ENCODE data around the gene TNIP2.

TNIP2 gene

GRCh38 chr4:2792711-2793585 is 36.8 kb upstream of the TNIP2 start, which contains the start of gene SH3BP2:
TSS of gene SH3BP2 (plus strand) at chr4:2793085. CDS start at chr4:2820618, 27,533 bp downstream.
- Histone ChIP-seq H3K4me2 (ENCODE audit: low read length) (peak within 1 kb of the TSS; percentile 61), H3K27ac (ENCODE audit: low read length) (no peak within 1 kb of the TSS), H3K9ac (ENCODE audit: low read length) (peak within 1 kb of the TSS; percentile 28; the same call in 1 of the 2 replicates)

GRCh38 chr4:2792396-2792710 is 36.2 kb upstream of the TNIP2 start:
- H3K4me1 ChIP-seq (ENCODE audit: low read length): peaks cover 37% of the 10 kb centered on the region
- no peaks in the 10 kb centered on the region for H4K20me1 ChIP-seq (ENCODE audit: insufficient read depth, low read length)
- no peaks in the 10 kb centered on the region for H3K27me3 ChIP-seq (ENCODE audit: low read depth, low read length)
- H3K27ac ChIP-seq (ENCODE audit: low read length): no peak overlapping the region
- no peaks in the 10 kb centered on the region for H3K9me3 ChIP-seq (ENCODE audit: insufficient read depth, low read length)
- H2AFZ ChIP-seq (ENCODE audit: low read depth, low read length): no peak overlapping the region
- no peak overlapping the region for H3K4me2 ChIP-seq (ENCODE audit: low read length)
- H3K36me3 ChIP-seq (replicated peaks; ENCODE audit: low read depth, low read length): no peaks in the 10 kb centered on the region
- no peak overlapping the region for H3K9ac ChIP-seq (ENCODE audit: low read length)
- H3K79me2 ChIP-seq (ENCODE audit: low read length): no peaks in the 10 kb centered on the region
- no peak overlapping the region for H3K4me3 ChIP-seq (ENCODE audit: low read length)
- TF ChIP-seq CTCF (IDR thresholded peaks at IDR 0.05; ENCODE audit: low read depth, low read length) (no peak), EZH2phosphoT487 (IDR thresholded peaks at IDR 0.05; ENCODE audit: low read depth) (no peak)

More at GRCh38 chr4:2792711-2793585, 36.8 kb upstream of the TNIP2 start, which contains the start of gene SH3BP2:
- Histone ChIP-seq H3K4me3 (ENCODE audit: low read length) (peak within 1 kb of the TSS; percentile 70), H4K20me1 (ENCODE audit: insufficient read depth, low read length) (no peaks in the 10 kb centered on the region), H3K36me3 (replicated peaks; ENCODE audit: low read depth, low read length) (no peaks in the 10 kb centered on the region), H3K9me3 (ENCODE audit: insufficient read depth, low read length) (no peaks in the 10 kb centered on the region), H3K27me3 (ENCODE audit: low read depth, low read length) (no peaks in the 10 kb centered on the region), H2AFZ (ENCODE audit: low read depth, low read length) (no peak within 1 kb of the TSS), H3K79me2 (ENCODE audit: low read length) (no peaks in the 10 kb centered on the region), H3K4me1 (ENCODE audit: low read length) (peaks cover 37% of the 10 kb centered on the region)
- TF ChIP-seq EZH2phosphoT487 (IDR thresholded peaks at IDR 0.05; ENCODE audit: low read depth): no peak
- TF ChIP-seq CTCF (IDR thresholded peaks at IDR 0.05; ENCODE audit: low read depth, low read length): no peak

GRCh38 chr4:2791518-2792395 is 35.6 kb upstream of the TNIP2 start:
- H3K9me3 ChIP-seq (ENCODE audit: insufficient read depth, low read length): no peaks in the 10 kb centered on the region
- no peak overlapping the region for H3K9ac ChIP-seq (ENCODE audit: low read length)
- no peak overlapping the region for H3K4me3 ChIP-seq (ENCODE audit: low read length)
- peaks cover 43% of the 10 kb centered on the region for H3K4me1 ChIP-seq (ENCODE audit: low read length)
- H4K20me1 ChIP-seq (ENCODE audit: insufficient read depth, low read length): no peaks in the 10 kb centered on the region
- no peak overlapping the region for H3K4me2 ChIP-seq (ENCODE audit: low read length)
- no peak overlapping the region for H2AFZ ChIP-seq (ENCODE audit: low read depth, low read length)
- TF ChIP-seq CTCF (IDR thresholded peaks at IDR 0.05; ENCODE audit: low read depth, low read length): no peak
- TF ChIP-seq EZH2phosphoT487 (IDR thresholded peaks at IDR 0.05; ENCODE audit: low read depth): no peak
- H3K79me2 ChIP-seq (ENCODE audit: low read length): no peaks in the 10 kb centered on the region
- no peaks in the 10 kb centered on the region for H3K36me3 ChIP-seq (replicated peaks; ENCODE audit: low read depth, low read length)
- no peaks in the 10 kb centered on the region for H3K27me3 ChIP-seq (ENCODE audit: low read depth, low read length)
- no peak overlapping the region for H3K27ac ChIP-seq (ENCODE audit: low read length)

Measured in OCI-LY3 (cell line).